ENCODE results near the gene MUSK. TPM values are rescaled to one million over a fixed set of nuclear protein-coding genes. Genes with fewer than 3 reads are reported as not detected.

MUSK gene
- total RNA-seq, 4 donors from 2014 or later, result 2.2 to 5.6 (median 2.7) TPM; not detected in 1

DNA sequence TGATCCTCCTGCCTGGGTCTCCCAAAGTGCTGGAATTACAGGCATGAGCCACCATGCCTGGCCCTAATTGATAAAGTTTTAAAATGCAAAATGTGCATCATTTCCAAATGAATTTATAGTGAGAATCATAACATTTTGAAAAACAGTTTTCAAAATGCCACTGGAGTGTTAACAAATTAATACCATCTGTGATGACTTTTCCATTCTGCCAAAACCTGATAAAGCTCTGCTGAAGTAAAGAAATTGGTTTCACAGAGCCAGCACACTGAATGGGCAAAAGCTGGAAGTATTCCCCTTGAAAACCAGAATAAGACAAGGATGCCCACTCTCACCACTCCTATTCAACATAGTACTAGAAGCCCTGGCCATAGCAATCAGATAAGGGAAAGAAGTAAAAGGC is 89.6 kb downstream of the MUSK start:
- in situ Hi-C loops (cut with MboI; ENCODE audit: low pct_ligation_motif_present in 1 of 4, low pct_unique_long_range_greater_than_20kb in 1 of 4, low sequenced_read_pairs in 3 of 4), result no loop called here
- DNase-seq, result no peak
- H3K9me3 ChIP-seq, result no peaks in the 10 kb centered on the region
- H3K36me3 ChIP-seq, result no peaks in the 10 kb centered on the region
- no peaks in the 10 kb centered on the region for H3K4me1 ChIP-seq
- no peak overlapping the region for H3K27ac ChIP-seq
- TF ChIP-seq EP300 (IDR thresholded peaks at IDR 0.05; ENCODE audit: low read depth), result no peak
- TF ChIP-seq, protein P1, sequence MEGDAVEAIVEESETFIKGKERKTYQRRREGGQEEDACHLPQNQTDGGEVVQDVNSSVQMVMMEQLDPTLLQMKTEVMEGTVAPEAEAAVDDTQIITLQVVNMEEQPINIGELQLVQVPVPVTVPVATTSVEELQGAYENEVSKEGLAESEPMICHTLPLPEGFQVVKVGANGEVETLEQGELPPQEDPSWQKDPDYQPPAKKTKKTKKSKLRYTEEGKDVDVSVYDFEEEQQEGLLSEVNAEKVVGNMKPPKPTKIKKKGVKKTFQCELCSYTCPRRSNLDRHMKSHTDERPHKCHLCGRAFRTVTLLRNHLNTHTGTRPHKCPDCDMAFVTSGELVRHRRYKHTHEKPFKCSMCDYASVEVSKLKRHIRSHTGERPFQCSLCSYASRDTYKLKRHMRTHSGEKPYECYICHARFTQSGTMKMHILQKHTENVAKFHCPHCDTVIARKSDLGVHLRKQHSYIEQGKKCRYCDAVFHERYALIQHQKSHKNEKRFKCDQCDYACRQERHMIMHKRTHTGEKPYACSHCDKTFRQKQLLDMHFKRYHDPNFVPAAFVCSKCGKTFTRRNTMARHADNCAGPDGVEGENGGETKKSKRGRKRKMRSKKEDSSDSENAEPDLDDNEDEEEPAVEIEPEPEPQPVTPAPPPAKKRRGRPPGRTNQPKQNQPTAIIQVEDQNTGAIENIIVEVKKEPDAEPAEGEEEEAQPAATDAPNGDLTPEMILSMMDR (IDR thresholded peaks at IDR 0.05), result no peak
- TF ChIP-seq POLR2A (IDR thresholded peaks at IDR 0.05), result no peak
- no peak for TF ChIP-seq POLR2AphosphoS5 (IDR thresholded peaks at IDR 0.05)
- no peaks in the 10 kb centered on the region for H3K27me3 ChIP-seq
- no peak overlapping the region for H3K4me3 ChIP-seq
- intact Hi-C loops (cut with DNase I; ENCODE audit: low total_unique reads), result no loop called here

DNA sequence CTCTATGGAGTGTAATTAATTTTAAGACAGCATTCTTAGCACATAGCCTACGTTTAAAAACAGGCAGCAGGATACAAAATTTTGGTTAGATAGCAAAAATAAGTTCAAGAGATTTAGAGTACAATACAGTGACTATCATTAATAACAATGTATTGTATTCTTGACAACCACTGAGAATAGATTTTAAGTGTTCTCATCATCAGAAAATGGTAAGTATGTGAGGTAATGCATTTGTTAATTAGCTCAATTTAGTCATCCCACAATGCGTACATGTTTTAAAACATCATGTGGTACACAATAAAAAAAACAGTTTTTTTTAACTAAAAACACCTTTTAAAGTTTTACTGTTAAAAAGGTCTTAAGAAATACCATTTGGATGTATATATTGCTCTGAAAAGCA is 94.2 kb downstream of the MUSK start:
- H3K36me3 ChIP-seq, result no peaks in the 10 kb centered on the region
- H3K27ac ChIP-seq, result no peak overlapping the region
- no peaks in the 10 kb centered on the region for H3K9me3 ChIP-seq
- intact Hi-C loops (cut with DNase I; ENCODE audit: low total_unique reads), result loop anchor here (2.0 kb wide), 1 partner anchor 48 kb away; no protein-coding TSS in a partner anchor
- TF ChIP-seq POLR2A (IDR thresholded peaks at IDR 0.05), result no peak
- TF ChIP-seq, protein P1 (IDR thresholded peaks at IDR 0.05), result no peak
- no peak for TF ChIP-seq POLR2AphosphoS5 (IDR thresholded peaks at IDR 0.05)
- no peak for TF ChIP-seq EP300 (IDR thresholded peaks at IDR 0.05; ENCODE audit: low read depth)
- in situ Hi-C loops (cut with MboI; ENCODE audit: low pct_ligation_motif_present in 1 of 4, low pct_unique_long_range_greater_than_20kb in 1 of 4, low sequenced_read_pairs in 3 of 4), result no loop called here
- no peak for DNase-seq
- no peak overlapping the region for H3K4me3 ChIP-seq
- WGBS, 2 donors (ENCODE audit: low coverage in 1 of 2), result 70 to 74% methylated on average over 2 of the region's 2 CpGs
- H3K4me1 ChIP-seq, result no peaks in the 10 kb centered on the region
- H3K27me3 ChIP-seq, result no peaks in the 10 kb centered on the region

DNA sequence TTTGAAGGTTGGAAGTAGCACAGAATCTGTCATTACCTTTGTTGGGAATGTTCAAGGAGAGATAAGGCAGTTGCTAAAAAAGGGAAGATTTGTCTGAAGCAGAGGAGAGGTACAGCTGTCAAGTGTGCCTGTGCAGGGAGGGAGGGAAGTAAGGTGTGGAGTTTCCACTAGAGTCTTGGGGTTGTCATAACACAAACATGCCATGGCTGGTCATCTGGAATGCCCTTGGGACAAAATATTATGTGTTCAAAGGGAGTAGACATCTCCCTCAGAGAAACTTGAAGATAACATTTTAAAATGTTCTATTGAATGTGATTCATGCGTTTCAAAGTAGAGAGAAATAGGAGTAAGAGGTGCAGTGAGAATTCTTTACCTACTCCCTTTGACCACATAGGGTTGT is 95.0 kb downstream of the MUSK start:
- H3K4me1 ChIP-seq, result no peaks in the 10 kb centered on the region
- intact Hi-C loops (cut with DNase I; ENCODE audit: low total_unique reads) (loop anchor here (2.0 kb wide), 1 partner anchor 47 kb away; no protein-coding TSS in a partner anchor), in situ Hi-C loops (cut with MboI; ENCODE audit: low pct_ligation_motif_present in 1 of 4, low pct_unique_long_range_greater_than_20kb in 1 of 4, low sequenced_read_pairs in 3 of 4) (no loop called here)
- H3K27ac ChIP-seq, result no peak overlapping the region
- TF ChIP-seq POLR2A (IDR thresholded peaks at IDR 0.05), result no peak
- no peak for TF ChIP-seq EP300 (IDR thresholded peaks at IDR 0.05; ENCODE audit: low read depth)
- TF ChIP-seq, protein P1 (IDR thresholded peaks at IDR 0.05), result no peak
- no peak for TF ChIP-seq POLR2AphosphoS5 (IDR thresholded peaks at IDR 0.05)
- no peak for DNase-seq
- no peaks in the 10 kb centered on the region for H3K9me3 ChIP-seq
- H3K4me3 ChIP-seq, result no peak overlapping the region
- 89% methylated on average over 1 of the region's 1 CpG; no CpG with 5 or more reads in 1 of the 2 donors for WGBS, 2 donors (ENCODE audit: low coverage in 1 of 2)
- no peaks in the 10 kb centered on the region for H3K36me3 ChIP-seq
- H3K27me3 ChIP-seq, result no peaks in the 10 kb centered on the region

DNA sequence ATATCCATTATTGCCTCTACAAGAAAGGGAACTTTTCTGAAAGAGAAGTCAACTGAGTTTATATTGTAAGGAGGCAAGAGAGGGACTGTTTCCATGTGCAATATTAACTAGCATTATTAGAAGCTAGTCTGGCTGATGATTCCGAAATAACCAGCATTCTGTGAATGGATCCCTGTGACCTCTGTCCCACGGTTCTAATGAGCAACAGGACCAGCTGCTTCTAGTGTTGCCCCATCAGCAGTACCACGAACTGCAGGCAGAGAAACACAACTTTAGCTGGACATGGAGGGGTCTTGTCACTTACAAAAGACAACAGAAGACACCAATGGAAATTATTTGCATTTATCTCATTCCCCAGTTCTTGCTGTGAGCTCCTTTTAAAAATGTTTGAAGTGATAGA is 95.4 kb downstream of the MUSK start:
- Histone ChIP-seq H3K36me3 (no peaks in the 10 kb centered on the region), H3K27me3 (no peaks in the 10 kb centered on the region), H3K4me1 (peaks cover 0 to 4% (median 0%) of the 10 kb centered on the region in 4 donors), H3K9me3 (no peaks in the 10 kb centered on the region), H3K27ac (no peak overlapping the region), H3K4me3 (no peak overlapping the region)
- DNase-seq, result no peak
- intact Hi-C loops (cut with DNase I; ENCODE audit: low total_unique reads) (no loop called here), in situ Hi-C loops (cut with MboI; ENCODE audit: low pct_ligation_motif_present in 1 of 4, low pct_unique_long_range_greater_than_20kb in 1 of 4, low sequenced_read_pairs in 3 of 4) (no loop called here)
- no peak for TF ChIP-seq EP300 (IDR thresholded peaks at IDR 0.05; ENCODE audit: low read depth)
- TF ChIP-seq POLR2AphosphoS5 (IDR thresholded peaks at IDR 0.05), result no peak
- TF ChIP-seq POLR2A (IDR thresholded peaks at IDR 0.05), result no peak
- TF ChIP-seq, protein P1 (IDR thresholded peaks at IDR 0.05), result no peak
- WGBS, 2 donors (ENCODE audit: low coverage in 1 of 2), result 40 to 73% methylated on average over 1 to 3 of the region's 3 CpGs

Data from transverse colon (tissue), 4 donors.